GM23248 (cell line): ENCODE results near the gene SGTA. TPM values are rescaled to one million over a fixed set of nuclear protein-coding genes. Genes with fewer than 3 reads are reported as not detected.

Experiments used
- DNase-seq: peaks from one replicate; pipeline ENCODE4 v3.0.0-alpha.2; 2015
- H2AFZ ChIP-seq: fragments of 200-600 bp; sonication (generic); 2 replicates; pipeline ENCODE4 v1.6.1; 2016; ENCODE audit warnings: antibody characterized with exemption
- H3F3A ChIP-seq: fragments of 200-600 bp; sonication (generic); 2 replicates; pipeline ENCODE4 v1.6.1; 2016; ENCODE audit warnings: mild to moderate bottlenecking, antibody characterized with exemption, mixed run types; ENCODE audit not compliant: insufficient read depth
- H3K27ac ChIP-seq: fragments of 200-600 bp; sonication (generic); 2 replicates; pipeline ENCODE4 v1.5.1; 2016; ENCODE audit warnings: mild to moderate bottlenecking
- H3K27me3 ChIP-seq: fragments of 200-600 bp; sonication (generic); replicated peaks from 2 replicates; pipeline ENCODE4 v1.6.1; 2016; ENCODE audit warnings: mild to moderate bottlenecking; ENCODE audit not compliant: insufficient read depth
- H3K36me3 ChIP-seq: fragments of 200-600 bp; sonication (generic); 2 replicates; pipeline ENCODE4 v1.6.1; 2016; ENCODE audit warnings: low read depth, mild to moderate bottlenecking
- H3K4me1 ChIP-seq: fragments of 200-600 bp; sonication (generic); 2 replicates; pipeline ENCODE4 v1.6.1; 2016; ENCODE audit warnings: mild to moderate bottlenecking; ENCODE audit not compliant: insufficient read depth
- H3K4me2 ChIP-seq: fragments of 200-600 bp; sonication (generic); one replicate; pipeline ENCODE4 v1.6.1; 2016; ENCODE audit warnings: mild to moderate bottlenecking; ENCODE audit not compliant: unreplicated experiment
- H3K4me3 ChIP-seq: fragments of 200-600 bp; sonication (generic); 2 replicates; pipeline ENCODE4 v1.5.1; 2016; ENCODE audit warnings: mild to moderate bottlenecking
- H3K79me2 ChIP-seq: fragments of 200-600 bp; sonication (generic); 2 replicates; pipeline ENCODE4 v1.6.1; 2016; ENCODE audit warnings: mild to moderate bottlenecking; ENCODE audit not compliant: insufficient read depth
- H3K9ac ChIP-seq: fragments of 200-600 bp; sonication (generic); 2 replicates; pipeline ENCODE4 v1.6.1; 2016; ENCODE audit warnings: mild to moderate bottlenecking
- H3K9me2 ChIP-seq: fragments of 200-600 bp; sonication (generic); 2 replicates; pipeline ENCODE4 v1.6.1; 2016; ENCODE audit warnings: mixed run types, mild to moderate bottlenecking, moderate library complexity; ENCODE audit not compliant: insufficient read depth
- H3K9me3 ChIP-seq: fragments of 200-600 bp; sonication (generic); one replicate; pipeline ENCODE4 v1.6.1; 2017; ENCODE audit warnings: low read depth
- H4K20me1 ChIP-seq: fragments of 200-600 bp; sonication (generic); 2 replicates; pipeline ENCODE4 v1.6.0; 2016; ENCODE audit not compliant: insufficient read depth
- EZH2 ChIP-seq: fragments of 200-600 bp; sonication (generic); IDR thresholded peaks from 2 replicates; pipeline ENCODE4 v1.6.1; 2018; ENCODE audit warnings: antibody characterized with exemption, mild to moderate bottlenecking; ENCODE audit not compliant: insufficient read depth, poor library complexity, severe bottlenecking
- EZH2phosphoT487 ChIP-seq: fragments of 200-600 bp; sonication (generic); IDR thresholded peaks from 2 replicates; pipeline ENCODE4 v1.6.1; 2018; ENCODE audit warnings: antibody characterized with exemption, moderate library complexity, mild to moderate bottlenecking, low read depth; ENCODE audit not compliant: insufficient read depth
- WGBS, 2 experiments: methylation state at CpG; one replicate each; pipeline ENCODE4 v1.1.6; 2015 to 2017; ENCODE audit warnings: low lambda C conversion rate in 2 of 2, low coverage in 1 of 2; ENCODE audit errors: missing lambda C conversion rate in 2 of 2; 5-methylcytosine and 5-hydroxymethylcytosine counted together
- in situ Hi-C: fragments of 300-500 bp; cut with MboI; formaldehyde crosslinking; loops from 2 replicates; pipeline ENCODE4 v1.15.0; 2020
- polyA plus RNA-seq: library from polyadenylated mRNA; unstranded; fragments of >200 nt; fragmentation: Nextera tagmentation; extraction: Ambion mirVana; gene quantifications from 2 replicates; pipeline ENCODE4 v1.2.1, GENCODE V29; 2016
- total RNA-seq: library from RNA; depleted of rRNA; stranded (reverse); fragments of >200 nt; shearing (Covaris generic); gene quantifications from 2 replicates; pipeline ENCODE4 v1.2.3, GENCODE V29; 2014

Gene SGTA
- total and polyA plus RNA-seq, 2 experiments from 2014 or later, result 57.5 to 66.2 TPM

GRCh38 chr19:2726904-2727639, 56.0 kb downstream of the SGTA start:
- in situ Hi-C loops, result no loop called here
- H3K4me1 ChIP-seq, result peaks cover 11% of the 10 kb centered on the region; the same call in 1 of the 2 replicates
- no peaks in the 10 kb centered on the region for H3K36me3 ChIP-seq
- no peaks in the 10 kb centered on the region for H3F3A ChIP-seq
- H3K9me2 ChIP-seq, result no peaks in the 10 kb centered on the region
- no peaks in the 10 kb centered on the region for H3K79me2 ChIP-seq
- DNase-seq, result peak; percentile 22
- no peaks in the 10 kb centered on the region for H4K20me1 ChIP-seq
- TF ChIP-seq EZH2phosphoT487, result no peak
- TF ChIP-seq EZH2, result no peak
- H3K4me3 ChIP-seq, result no peak overlapping the region
- no peak overlapping the region for H2AFZ ChIP-seq
- 14 to 17% methylated on average over 24 to 26 of the region's 26 CpGs for WGBS, 2 experiments
- no peak overlapping the region for H3K4me2 ChIP-seq
- no peaks in the 10 kb centered on the region for H3K27me3 ChIP-seq
- no peak overlapping the region for H3K9ac ChIP-seq
- no peak overlapping the region for H3K27ac ChIP-seq
- no peaks in the 10 kb centered on the region for H3K9me3 ChIP-seq

DNA sequence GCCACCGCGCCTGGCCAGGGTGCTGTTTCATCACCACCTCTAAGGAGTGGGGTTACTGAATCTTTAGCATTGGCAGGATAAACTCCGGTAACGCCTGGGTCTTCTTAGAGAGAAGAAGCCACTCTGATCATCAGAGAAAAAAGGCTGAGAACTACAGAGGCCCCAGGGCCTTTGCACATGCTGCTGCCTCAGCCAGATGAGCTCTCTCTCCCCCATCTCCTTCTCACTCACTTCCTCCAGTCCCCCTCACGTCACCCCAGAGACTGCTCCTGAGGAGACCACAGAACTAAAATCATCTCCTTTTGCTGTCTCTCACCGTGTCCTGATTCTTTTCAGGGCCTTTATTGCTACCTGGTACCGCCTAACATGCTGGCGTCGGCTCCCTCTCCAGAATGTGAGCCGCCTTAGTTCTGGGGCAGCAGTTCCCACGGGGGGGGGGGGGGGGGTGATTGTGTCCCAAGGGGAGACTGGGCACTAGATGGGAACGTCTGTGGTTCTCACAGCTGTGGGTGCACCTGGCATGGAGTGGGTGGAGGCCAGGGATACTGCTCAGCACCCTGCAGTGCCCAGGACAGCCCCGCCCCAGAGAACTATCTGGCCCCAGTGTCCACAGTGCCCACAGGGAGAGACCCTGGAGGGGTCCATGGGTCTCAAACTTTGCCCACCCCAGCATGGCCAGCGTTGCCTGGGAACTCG, 56.8 kb downstream of the SGTA start:
- Histone ChIP-seq H3K4me1 (peaks cover 11% of the 10 kb centered on the region; the same call in 1 of the 2 replicates), H4K20me1 (no peaks in the 10 kb centered on the region), H2AFZ (no peak overlapping the region), H3K36me3 (no peaks in the 10 kb centered on the region), H3K27ac (no peak overlapping the region), H3K9me2 (no peaks in the 10 kb centered on the region), H3K4me3 (no peak overlapping the region), H3K27me3 (no peaks in the 10 kb centered on the region), H3K9me3 (no peaks in the 10 kb centered on the region), H3K79me2 (no peaks in the 10 kb centered on the region), H3K4me2 (no peak overlapping the region), H3F3A (no peaks in the 10 kb centered on the region), H3K9ac (no peak overlapping the region)
- 71 to 80% methylated on average over 13 to 15 of the region's 15 CpGs for WGBS, 2 experiments
- in situ Hi-C loops, result no loop called here
- DNase-seq, result no peak
- TF ChIP-seq EZH2, result no peak

DNA sequence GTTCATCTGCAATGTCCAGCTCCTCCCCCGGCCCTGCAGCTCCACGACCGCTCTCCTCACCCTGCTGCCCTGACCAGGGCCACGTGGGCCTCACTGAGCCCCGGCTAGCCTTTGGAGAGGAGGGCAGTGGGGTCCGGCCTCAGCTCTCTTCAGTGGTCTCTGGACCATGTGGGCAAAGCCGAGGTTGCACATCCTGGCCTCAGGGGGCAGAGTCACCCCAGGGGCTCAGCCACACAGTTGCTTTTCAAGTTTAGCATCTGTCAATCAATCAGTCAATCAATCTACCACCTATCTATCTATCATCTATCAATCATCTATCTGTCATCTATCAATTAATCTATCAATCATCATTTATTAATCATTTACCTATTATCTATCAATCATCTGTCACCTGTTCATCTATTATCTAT, 58.9 kb downstream of the SGTA start:
- Histone ChIP-seq H3K36me3 (no peaks in the 10 kb centered on the region), H3K4me2 (no peak overlapping the region), H3K9me3 (no peaks in the 10 kb centered on the region), H3K9me2 (no peaks in the 10 kb centered on the region), H2AFZ (no peak overlapping the region), H3F3A (no peaks in the 10 kb centered on the region), H3K9ac (no peak overlapping the region), H3K4me3 (no peak overlapping the region), H3K27me3 (no peaks in the 10 kb centered on the region), H3K4me1 (peaks cover 11% of the 10 kb centered on the region; the same call in 1 of the 2 replicates), H3K79me2 (no peaks in the 10 kb centered on the region), H4K20me1 (no peaks in the 10 kb centered on the region), H3K27ac (no peak overlapping the region)
- DNase-seq, result no peak
- 65 to 78% methylated on average over 7 of the region's 7 CpGs for WGBS, 2 experiments
- TF ChIP-seq EZH2 (no peak), EZH2phosphoT487 (no peak)
- in situ Hi-C loops, result no loop called here

- H3F3A ChIP-seq, result no peaks in the 10 kb centered on the region
- H3K79me2 ChIP-seq, result no peaks in the 10 kb centered on the region
- no peak overlapping the region for H2AFZ ChIP-seq
- peaks cover 11% of the 10 kb centered on the region; the same call in 1 of the 2 replicates for H3K4me1 ChIP-seq
- no peak overlapping the region for H3K4me2 ChIP-seq
- 75 to 82% methylated on average over 14 of the region's 14 CpGs for WGBS, 2 experiments
- no peaks in the 10 kb centered on the region for H3K36me3 ChIP-seq
- TF ChIP-seq EZH2 (no peak), EZH2phosphoT487 (no peak)
- peak overlapping the region; percentile 61; the same call in 1 of the 2 replicates for H3K27ac ChIP-seq
- H3K27me3 ChIP-seq, result no peaks in the 10 kb centered on the region
- H4K20me1 ChIP-seq, result no peaks in the 10 kb centered on the region
- H3K9me2 ChIP-seq, result no peaks in the 10 kb centered on the region
- no peaks in the 10 kb centered on the region for H3K9me3 ChIP-seq
- DNase-seq, result no peak
- no peak overlapping the region for H3K4me3 ChIP-seq
- peak overlapping the region; percentile 68 for H3K9ac ChIP-seq
- in situ Hi-C loops, result no loop called here
These were observed 59.3 kb downstream of the SGTA start for GRCh38 chr19:2723747-2724146.
